K562 (cell line): ENCODE results near the gene LPIN1. TPM values are rescaled to one million over a fixed set of nuclear protein-coding genes. Genes with fewer than 3 reads are reported as not detected.

Source experiments
- ARID1B ChIP-seq: fragments of 450-650 bp; IDR thresholded peaks from 2 replicates; pipeline ENCODE4 v1.6.1; 2016; ENCODE audit warnings: antibody characterized with exemption, mild to moderate bottlenecking, inconsistent platforms
- BCOR ChIP-seq: fragments of 450-650 bp; IDR thresholded peaks from 2 replicates; pipeline ENCODE4 v1.6.1; 2016
- BRF1 ChIP-seq: IDR thresholded peaks from 3 replicates; pipeline ENCODE4 v1.6.1; 2011; ENCODE audit warnings: borderline replicate concordance, mild to moderate bottlenecking; ENCODE audit not compliant: insufficient read length; ENCODE audit errors: extremely low read depth
- CC2D1A ChIP-seq: fragments of 450-650 bp; IDR thresholded peaks from 2 replicates; pipeline ENCODE4 v1.6.1; 2017; ENCODE audit warnings: mild to moderate bottlenecking
- EHMT2 ChIP-seq: fragments of 450-650 bp; IDR thresholded peaks from 2 replicates; pipeline ENCODE4 v1.6.1; 2018; ENCODE audit warnings: antibody characterized with exemption
- ETS2 ChIP-seq: IDR thresholded peaks from 2 replicates; pipeline ENCODE4 v1.6.1; 2016; ENCODE audit warnings: borderline replicate concordance, missing genetic modification characterization, mild to moderate bottlenecking, moderate library complexity, missing compliant biosample characterization; ENCODE audit not compliant: poor library complexity, severe bottlenecking
- HNRNPH1 ChIP-seq: fragments of 200-400 bp; formaldehyde crosslinking; optimal IDR thresholded peaks from 2 replicates; pipeline ENCODE3; 2017; ENCODE audit warnings: low read depth, mild to moderate bottlenecking, low read length, moderate library complexity
- MAFF ChIP-seq: IDR thresholded peaks from 2 replicates; pipeline ENCODE4 v1.6.1; 2012; ENCODE audit warnings: low read length, improper control_type of control experiment
- NFIC ChIP-seq: fragments of 450-650 bp; IDR thresholded peaks from 2 replicates; pipeline ENCODE4 v1.6.1; 2017; ENCODE audit warnings: mild to moderate bottlenecking, inconsistent platforms
- POLR3A ChIP-seq: IDR thresholded peaks from 2 replicates; pipeline ENCODE4 v1.6.1; 2011; ENCODE audit warnings: borderline replicate concordance, mild to moderate bottlenecking, moderate library complexity; ENCODE audit not compliant: insufficient read length, insufficient read depth; ENCODE audit errors: extremely low read depth
- RBM14 ChIP-seq: fragments of 200-400 bp; formaldehyde crosslinking; IDR thresholded peaks from 2 replicates; pipeline ENCODE4 v1.6.1; 2018; ENCODE audit warnings: low read depth, mild to moderate bottlenecking, low read length, moderate library complexity, borderline replicate concordance; ENCODE audit not compliant: insufficient read depth
- RBM25 ChIP-seq: fragments of 200-400 bp; formaldehyde crosslinking; IDR thresholded peaks from 2 replicates; pipeline ENCODE4 v1.6.1; 2018; ENCODE audit warnings: low read length, low read depth, moderate library complexity; ENCODE audit not compliant: severe bottlenecking
- RCOR1 ChIP-seq, 2 experiments: IDR thresholded peaks; 2 replicates each; pipeline ENCODE4 v1.6.1; 2012; ENCODE audit warnings: low read depth in 2 of 2, low read length in 2 of 2, borderline replicate concordance in 1 of 2, improper control_type of control experiment in 1 of 2
- SAFB2 ChIP-seq: fragments of 200-400 bp; formaldehyde crosslinking; IDR thresholded peaks from 2 replicates; pipeline ENCODE4 v1.6.1; 2018; ENCODE audit warnings: borderline replicate concordance, low read length, low read depth, moderate library complexity; ENCODE audit not compliant: severe bottlenecking
- SFPQ ChIP-seq: fragments of 200-400 bp; formaldehyde crosslinking; IDR thresholded peaks from 2 replicates; pipeline ENCODE4 v1.6.1; 2017; ENCODE audit warnings: mild to moderate bottlenecking, low read depth, low read length, moderate library complexity
- SMARCB1 ChIP-seq: IDR thresholded peaks from 2 replicates; pipeline ENCODE4 v1.6.1; 2011; ENCODE audit warnings: improper control_type of control experiment, low read depth; ENCODE audit not compliant: insufficient read length
- TSC22D4 ChIP-seq: fragments of 450-650 bp; IDR thresholded peaks from 2 replicates; pipeline ENCODE4 v1.6.1; 2016; ENCODE audit warnings: missing genetic modification characterization, missing biosample characterization, control low read depth
- ZBTB33 ChIP-seq: sonication (generic); formaldehyde crosslinking; IDR thresholded peaks from 2 replicates; pipeline ENCODE4 v1.8.1; 2023; ENCODE audit warnings: mild to moderate bottlenecking, missing genetic modification reagents
- ZBTB49 ChIP-seq: sonication (generic); formaldehyde crosslinking; IDR thresholded peaks from 2 replicates; pipeline ENCODE4 v1.8.0; 2022; ENCODE audit warnings: missing genetic modification reagents, mild to moderate bottlenecking, borderline replicate concordance
- ZNF444 ChIP-seq: fragments of 250-450 bp; sonication (Bioruptor Pico); IDR thresholded peaks from 2 replicates; pipeline ENCODE4 v1.4.0; 2020; ENCODE audit warnings: mild to moderate bottlenecking, moderate library complexity
- ZNF695 ChIP-seq: fragments of 450-650 bp; formaldehyde crosslinking; IDR thresholded peaks from 2 replicates; pipeline ENCODE4 v1.4.0; 2020; ENCODE audit warnings: mild to moderate bottlenecking, moderate library complexity
- polyA plus RNA-seq, 8 experiments: library from polyadenylated mRNA; depleted of rRNA in 4 of 8; stranded (reverse) in 5 of 8; unstranded in 3 of 8; fragments of >200 nt; fragmentation: Nextera tagmentation in 2 of 8; fragmentation: Illumina TruSeq in 1 of 8; extraction: Ambion mirVana in 2 of 8; extraction: Trizol in 1 of 8; gene quantifications; 2 replicates each; pipeline versions ENCODE4 v1.2.1 to v1.2.3, GENCODE V29; 2011 to 2014; ENCODE audit warnings: inconsistent platforms in 1 of 8, missing spikeins in 1 of 8
- total RNA-seq, 7 experiments: library from RNA; depleted of rRNA in 6 of 7; stranded (reverse); fragments of >200 nt in 6 of 7; fragmentation: Illumina TruSeq in 2 of 7; extraction: Trizol in 2 of 7; gene quantifications; 2 replicates each; pipeline versions ENCODE4 v1.2.1 to v1.2.3, GENCODE V29; 2011 to 2021; ENCODE audit warnings: low replicate concordance in 1 of 7

The LPIN1 gene
- total and polyA plus RNA-seq, 9 of the 15 experiments (the other 6 are each of a cell fraction or from before 2014, with no cell fraction given): 9.2 to 84.0 (median 27.8) TPM

GRCh38 chr2:11745613-11746375 is 638 bp upstream of the LPIN1 start (continued):
- TF ChIP-seq SAFB2 (no peak), CC2D1A (no peak), BCOR (peak; percentile 35; the same call in 1 of the 2 replicates), ZBTB49 (CRISPR knock-in tag) (no peak), ETS2 (tag) (no peak), NFIC (no peak), EHMT2 (0 out of 2 replicates have a peak, but pooled peaks have one; percentile 5), RBM25 (peak; percentile 93), TSC22D4 (no peak), RCOR1 (IDR thresholded peaks at IDR 0.05; ENCODE audit: borderline replicate concordance in 1 of 2, low read depth in 2 of 2, low read length in 2 of 2) (no peak), ARID1B (0 out of 2 replicates have a peak, but pooled peaks have one; percentile 37), ZNF444 (CRISPR knock-in tag) (no peak), RBM14 (no peak), POLR3A (no peak), ZBTB33 (peak; percentile 55; the same call in 1 of the 2 replicates), SMARCB1 (no peak), MAFF (no peak), BRF1 (no peak), ZNF695 (no peak), HNRNPH1 (no peak), SFPQ (no peak)
